ENCODE data around the gene HMGN1. TPM values are rescaled to one million over a fixed set of nuclear protein-coding genes. Genes with fewer than 3 reads are reported as not detected.
"Not testable (repeated sequence)": the region's sequence is repeated elsewhere in the genome, so short reads cannot be mapped to it uniquely, and the experiment has no call there.

HMGN1 gene, protein sequence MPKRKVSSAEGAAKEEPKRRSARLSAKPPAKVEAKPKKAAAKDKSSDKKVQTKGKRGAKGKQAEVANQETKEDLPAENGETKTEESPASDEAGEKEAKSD
- 100 to 1,000 TPM; 432 to 501 TPM for total RNA-seq

DNA sequence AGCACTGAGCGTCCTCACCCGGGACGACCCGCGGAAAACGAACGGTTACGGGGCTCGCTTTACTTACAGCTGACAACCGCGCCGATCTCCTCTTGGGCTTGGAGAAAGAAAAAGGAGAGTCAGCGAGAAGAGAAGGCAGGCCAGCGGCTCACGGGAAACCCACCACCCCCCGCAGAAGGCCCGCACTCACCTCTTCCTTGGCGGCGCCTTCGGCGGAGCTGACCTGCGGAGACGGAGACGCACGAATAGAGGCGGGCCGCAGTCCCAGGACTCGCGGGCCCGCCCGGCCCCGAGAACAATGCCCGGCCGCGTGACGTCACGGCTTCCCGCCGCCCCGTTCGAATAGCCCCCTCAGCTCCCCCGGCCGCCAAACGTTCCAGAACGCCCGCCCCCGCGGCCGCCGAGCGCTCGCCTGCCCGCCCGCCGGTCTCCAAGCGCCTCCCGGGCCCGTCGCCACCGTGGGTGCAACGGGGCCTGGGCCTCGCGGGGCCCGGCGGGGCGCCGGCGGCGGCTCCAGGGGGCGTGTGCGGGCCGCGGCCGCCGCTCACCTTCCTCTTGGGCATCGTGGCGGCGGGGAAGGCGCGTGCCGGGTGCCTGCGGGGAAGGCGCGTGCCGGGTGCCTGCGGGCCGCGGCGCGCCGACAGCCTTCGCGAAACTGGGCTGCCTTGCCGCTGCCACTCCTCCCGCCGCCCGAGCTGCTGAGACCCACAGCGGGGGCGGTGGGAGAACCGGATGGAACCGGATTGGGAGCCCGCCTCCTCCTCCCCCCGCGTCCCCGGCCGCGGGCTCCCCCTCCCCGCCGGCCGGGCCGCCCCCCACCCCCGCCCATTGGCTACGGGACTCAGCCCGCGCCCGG, at the start of gene HMGN1:
Gene HMGN1, minus strand, starts transcription at position 734 of the 856 bp plus-strand sequence. Its CDS starts 171 bp downstream, at position 563.
- H3K4me1 Mint-ChIP-seq = peaks cover 31% of the 10 kb centered on the region
- H3K36me3 Mint-ChIP-seq = peaks cover 36% of the 10 kb centered on the region
- H3K9me3 Mint-ChIP-seq = no peaks in the 10 kb centered on the region
- H3K27me3 Mint-ChIP-seq = no peaks in the 10 kb centered on the region
- DNase-seq = peak; percentile 93
- H3K4me3 Mint-ChIP-seq = peak within 1 kb of the TSS; percentile 99
- H3K27ac Mint-ChIP-seq = peak within 1 kb of the TSS; percentile 99

DNA sequence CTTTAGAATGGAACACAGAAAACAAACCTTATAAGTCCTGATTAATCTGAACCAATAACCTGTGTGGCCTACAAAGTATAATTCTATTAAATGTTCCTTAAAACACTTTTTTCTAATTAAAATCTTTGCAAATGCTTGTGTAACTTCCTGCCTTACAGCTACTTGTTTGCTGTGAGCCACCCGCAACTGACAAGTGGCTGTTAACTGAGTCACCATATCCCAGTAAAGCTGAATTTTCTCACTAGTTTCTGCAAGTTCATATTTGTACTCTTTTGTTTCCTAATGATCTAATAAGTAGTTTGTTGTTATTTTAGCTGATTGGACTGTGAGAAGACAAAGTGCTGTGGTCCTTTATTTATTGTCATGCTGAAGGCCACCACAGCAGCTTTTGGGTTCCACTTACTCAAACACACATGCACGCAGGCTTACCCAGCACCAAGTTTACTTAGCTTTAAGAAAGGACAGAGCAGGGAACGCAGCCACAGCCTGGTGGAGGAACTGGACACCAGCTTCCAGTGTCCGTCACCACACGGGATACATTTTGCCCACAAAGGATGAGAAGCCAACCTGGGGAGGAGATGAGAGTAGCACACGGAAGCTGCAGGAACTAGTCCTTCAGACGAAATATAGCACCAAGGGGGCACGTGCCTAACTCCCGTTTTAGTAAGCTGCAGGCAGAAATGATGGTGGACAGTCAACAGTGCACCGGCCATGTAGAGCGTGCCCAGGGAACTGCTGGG, 48.9 kb upstream of the HMGN1 start:
- no peaks in the 10 kb centered on the region for H3K4me1 Mint-ChIP-seq
- H3K4me3 Mint-ChIP-seq = no peak overlapping the region
- peaks cover 7% of the 10 kb centered on the region for H3K36me3 Mint-ChIP-seq
- no peaks in the 10 kb centered on the region for H3K27me3 Mint-ChIP-seq
- no peaks in the 10 kb centered on the region for H3K9me3 Mint-ChIP-seq
- H3K27ac Mint-ChIP-seq = no peak overlapping the region
- DNase-seq = no peak

- H3K27me3 Mint-ChIP-seq = no peaks in the 10 kb centered on the region
- H3K4me1 Mint-ChIP-seq = peaks cover 9% of the 10 kb centered on the region
- H3K36me3 Mint-ChIP-seq = peaks cover 16% of the 10 kb centered on the region
- no peak overlapping the region for H3K27ac Mint-ChIP-seq
- no peak for DNase-seq
- H3K9me3 Mint-ChIP-seq = no peaks in the 10 kb centered on the region
- H3K4me3 Mint-ChIP-seq = no peak overlapping the region
Measured at GRCh38 chr21:39392981-39393380, 44.1 kb upstream of the HMGN1 start.

- peaks cover 23% of the 10 kb centered on the region for H3K4me1 Mint-ChIP-seq
- no peaks in the 10 kb centered on the region for H3K27me3 Mint-ChIP-seq
- no peak for DNase-seq
- H3K9me3 Mint-ChIP-seq = no peaks in the 10 kb centered on the region
- H3K4me3 Mint-ChIP-seq = no peak overlapping the region
- peaks cover 16% of the 10 kb centered on the region for H3K36me3 Mint-ChIP-seq
- no peak overlapping the region for H3K27ac Mint-ChIP-seq
Measured at GRCh38 chr21:39390212-39390765, 41.4 kb upstream of the HMGN1 start.

DNA sequence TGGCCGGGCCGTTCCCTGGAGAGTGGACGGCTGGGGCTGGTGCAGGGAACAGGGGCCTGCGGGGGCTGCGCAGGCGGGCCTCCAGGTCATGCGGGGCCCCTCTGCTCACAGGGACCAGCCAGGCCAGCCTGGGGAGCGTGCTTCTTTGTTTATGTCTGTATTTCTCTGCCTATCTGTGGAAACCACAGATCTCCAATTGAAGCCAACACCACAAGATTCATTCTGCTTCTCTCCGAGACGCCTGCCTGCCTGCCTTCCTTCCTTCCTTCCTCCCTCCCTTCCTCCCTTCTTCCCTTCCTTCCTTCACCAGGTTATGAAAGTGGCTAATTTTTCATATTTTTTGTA, 39.9 kb upstream of the HMGN1 start:
- no peak for DNase-seq
- Mint-ChIP-seq H3K4me1 (peaks cover 31% of the 10 kb centered on the region), H3K27me3 (no peaks in the 10 kb centered on the region), H3K9me3 (no peaks in the 10 kb centered on the region), H3K4me3 (peak overlapping the region; percentile 85), H3K27ac (no peak overlapping the region), H3K36me3 (peaks cover 16% of the 10 kb centered on the region)

GRCh38 chr21:39388038-39388810, 39.3 kb upstream of the HMGN1 start:
- H3K36me3 Mint-ChIP-seq = peaks cover 12% of the 10 kb centered on the region

GRCh38 chr21:39387461-39388037, 38.7 kb upstream of the HMGN1 start:
- peak overlapping the region; percentile 85 for H3K4me3 Mint-ChIP-seq
- peaks cover 8% of the 10 kb centered on the region for H3K36me3 Mint-ChIP-seq
- H3K9me3 Mint-ChIP-seq = no peaks in the 10 kb centered on the region
- H3K27me3 Mint-ChIP-seq = no peaks in the 10 kb centered on the region
- H3K4me1 Mint-ChIP-seq = peaks cover 31% of the 10 kb centered on the region
- peak; percentile 90 for DNase-seq
- peak overlapping the region; percentile 94 for H3K27ac Mint-ChIP-seq

More at GRCh38 chr21:39388038-39388810, 39.3 kb upstream of the HMGN1 start:
- Mint-ChIP-seq H3K4me1 (peaks cover 31% of the 10 kb centered on the region), H3K27ac (peak overlapping the region; percentile 94), H3K4me3 (peak overlapping the region; percentile 85), H3K9me3 (no peaks in the 10 kb centered on the region), H3K27me3 (no peaks in the 10 kb centered on the region)
- DNase-seq = peak; percentile 88

DNA sequence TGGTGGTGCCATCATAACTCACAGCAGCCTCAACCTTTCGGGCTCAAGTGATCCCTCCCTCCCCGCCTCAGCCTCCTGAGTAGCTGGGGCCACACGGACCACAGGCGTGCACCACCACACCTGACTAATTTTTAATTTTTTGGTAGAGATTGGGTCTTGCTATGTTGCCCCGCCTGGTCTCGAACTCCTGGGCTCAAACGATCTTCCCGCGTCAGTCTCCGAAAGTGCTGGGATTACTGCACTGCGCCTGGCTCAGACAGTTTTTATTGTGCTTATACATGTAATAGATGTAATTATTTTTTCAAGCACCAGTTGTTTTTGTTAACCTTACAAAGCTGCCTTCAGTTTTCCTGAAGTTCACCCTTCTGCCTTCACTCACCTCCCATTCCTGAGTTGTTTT, 38.0 kb upstream of the HMGN1 start:
- Mint-ChIP-seq H3K9me3 (no peaks in the 10 kb centered on the region), H3K27ac (peak overlapping the region; percentile 94), H3K27me3 (no peaks in the 10 kb centered on the region), H3K36me3 (peaks cover 6% of the 10 kb centered on the region), H3K4me3 (peak overlapping the region; percentile 85), H3K4me1 (peaks cover 33% of the 10 kb centered on the region)
- DNase-seq = no peak

DNA sequence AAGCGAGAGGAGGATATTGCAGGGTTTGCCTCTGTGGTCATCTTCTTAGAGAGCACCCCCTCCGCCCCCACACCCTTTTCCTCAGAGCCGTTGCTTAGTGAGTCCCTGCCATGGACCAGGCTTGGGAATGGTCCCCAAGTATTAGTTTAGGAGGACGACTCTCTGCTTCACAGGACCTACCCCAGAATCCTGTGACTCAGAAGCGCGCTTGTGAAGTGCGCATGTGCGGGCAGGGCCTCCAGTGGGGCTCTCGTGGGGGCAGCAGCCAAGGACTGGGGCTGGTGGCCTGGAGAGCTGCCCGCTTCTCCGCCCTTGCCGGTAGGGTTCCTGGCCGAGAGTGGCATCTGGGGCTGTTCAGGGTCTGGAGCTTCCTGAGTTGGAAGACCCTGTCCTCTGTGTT, 37.3 kb upstream of the HMGN1 start:
- H3K27me3 Mint-ChIP-seq = no peaks in the 10 kb centered on the region
- no peaks in the 10 kb centered on the region for H3K9me3 Mint-ChIP-seq
- peak overlapping the region; percentile 77 for H3K27ac Mint-ChIP-seq
- peak overlapping the region; percentile 71 for H3K4me3 Mint-ChIP-seq
- H3K4me1 Mint-ChIP-seq = peaks cover 35% of the 10 kb centered on the region
- DNase-seq = peak; percentile 23
- peaks cover 5% of the 10 kb centered on the region for H3K36me3 Mint-ChIP-seq

GRCh38 chr21:39385299-39386145, 36.6 kb upstream of the HMGN1 start:
- H3K27ac Mint-ChIP-seq = peak overlapping the region; percentile 77
- H3K4me1 Mint-ChIP-seq = peaks cover 39% of the 10 kb centered on the region
- H3K4me3 Mint-ChIP-seq = peak overlapping the region; percentile 71
- peak; percentile 74 for DNase-seq
- no peaks in the 10 kb centered on the region for H3K27me3 Mint-ChIP-seq
- peaks cover 3% of the 10 kb centered on the region for H3K36me3 Mint-ChIP-seq
- no peaks in the 10 kb centered on the region for H3K9me3 Mint-ChIP-seq

DNA sequence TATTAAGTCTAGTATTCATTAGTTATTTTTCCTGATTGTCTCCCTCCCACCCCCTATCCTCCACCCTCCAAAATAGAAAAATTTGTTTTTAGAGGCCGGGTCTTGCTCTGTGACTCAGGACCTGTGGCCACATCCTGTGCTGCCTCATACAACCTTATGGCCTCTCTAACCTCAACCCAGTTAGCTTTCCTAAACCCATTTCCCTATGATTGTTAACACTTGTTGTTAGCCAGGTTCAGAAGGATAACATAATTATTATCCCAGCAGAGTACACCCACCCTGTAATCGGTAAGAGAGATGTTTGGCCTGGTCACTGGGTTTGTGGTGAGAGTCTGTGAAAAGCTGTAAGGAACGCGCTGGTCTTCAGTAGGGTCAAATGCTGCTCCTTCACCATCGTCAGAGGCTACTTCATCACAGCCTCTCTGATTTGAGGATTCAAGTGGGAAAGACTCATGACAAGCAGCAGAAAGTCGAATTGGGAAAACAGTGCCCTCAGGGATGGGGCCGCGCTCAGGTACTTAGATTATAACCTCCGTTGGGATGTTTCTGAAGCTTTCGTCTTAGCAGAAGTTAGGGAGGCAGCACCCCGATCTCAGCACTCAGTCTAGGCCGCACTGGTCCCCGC, 35.9 kb upstream of the HMGN1 start:
- Mint-ChIP-seq H3K4me1 (peaks cover 39% of the 10 kb centered on the region), H3K27ac (peak overlapping the region; percentile 77), H3K9me3 (no peaks in the 10 kb centered on the region), H3K4me3 (no peak overlapping the region), H3K36me3 (no peaks in the 10 kb centered on the region), H3K27me3 (no peaks in the 10 kb centered on the region)
- DNase-seq = no peak

DNA sequence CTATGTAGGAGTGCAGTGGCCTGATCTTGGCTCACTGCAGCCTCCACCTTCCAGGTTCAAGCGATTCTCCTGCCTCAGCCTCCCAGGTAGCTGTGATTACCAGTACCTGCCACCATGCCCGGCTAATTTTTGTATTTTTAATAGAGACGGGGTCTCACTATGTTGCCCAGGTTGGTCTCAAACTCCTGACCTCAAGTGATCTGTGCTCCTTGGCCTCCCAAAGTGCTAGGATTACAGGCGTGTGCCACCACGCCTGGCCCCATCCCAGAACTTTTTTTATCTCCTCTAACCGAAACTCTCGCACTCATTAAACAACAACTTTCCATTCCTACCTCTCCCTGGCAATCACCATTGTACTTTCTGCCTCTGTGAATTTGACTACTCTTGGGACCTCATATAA, 33.2 kb upstream of the HMGN1 start:
- H3K27me3 Mint-ChIP-seq, H3K27ac Mint-ChIP-seq, DNase-seq, H3K9me3 Mint-ChIP-seq, H3K36me3 Mint-ChIP-seq, H3K4me3 Mint-ChIP-seq: not testable (repeated sequence)
- peaks cover 28% of the 10 kb centered on the region for H3K4me1 Mint-ChIP-seq

- no peak for DNase-seq
- Mint-ChIP-seq H3K4me1 (peaks cover 20% of the 10 kb centered on the region), H3K36me3 (no peaks in the 10 kb centered on the region), H3K27me3 (no peaks in the 10 kb centered on the region), H3K27ac (peak overlapping the region; percentile 15), H3K4me3 (peak overlapping the region; percentile 95), H3K9me3 (no peaks in the 10 kb centered on the region)
Measured at GRCh38 chr21:39381009-39381408, 32.1 kb upstream of the HMGN1 start.
